ENCODE measurements around the gene WSB1.

Gene WSB1

GRCh38 chr17:27332485-27333409 lies 38.8 kb downstream of the WSB1 start:
- H3K9ac ChIP-seq (ENCODE audit: low read depth in 1 of 2, low read length in 2 of 2) = peak overlapping the region; percentile 81 to 90
- no peaks in the 10 kb centered on the region for H3K36me3 ChIP-seq (ENCODE audit: control insufficient read depth in 2 of 2, insufficient read depth in 2 of 2, low read length in 2 of 2)
- peak overlapping the region; percentile 91 for H3K27ac ChIP-seq (ENCODE audit: low read depth in 2 of 2, low read length in 2 of 2)
- no peaks in the 10 kb centered on the region for H3K27me3 ChIP-seq (ENCODE audit: control insufficient read depth in 2 of 2, insufficient read depth in 2 of 2, low read length in 2 of 2)
- H3K4me1 ChIP-seq (ENCODE audit: control insufficient read depth in 2 of 2, insufficient read depth in 2 of 2, low read length in 2 of 2) = peaks cover 8 to 9% of the 10 kb centered on the region in 2 donors
- H3K4me3 ChIP-seq (ENCODE audit: low read length in 2 of 2) = peak overlapping the region; percentile 76 to 80
- no peaks in the 10 kb centered on the region for H3K9me3 ChIP-seq (ENCODE audit: control insufficient read depth in 2 of 2, low read length in 2 of 2)

- no peaks in the 10 kb centered on the region for H3K9me3 ChIP-seq (ENCODE audit: control insufficient read depth in 2 of 2, low read length in 2 of 2)
- H3K9ac ChIP-seq (ENCODE audit: low read depth in 1 of 2, low read length in 2 of 2) = peak overlapping the region; percentile 81 to 90
- peak overlapping the region; percentile 91 for H3K27ac ChIP-seq (ENCODE audit: low read depth in 2 of 2, low read length in 2 of 2)
- H3K4me3 ChIP-seq (ENCODE audit: low read length in 2 of 2) = peak overlapping the region; percentile 76 to 80
- H3K36me3 ChIP-seq (ENCODE audit: control insufficient read depth in 2 of 2, insufficient read depth in 2 of 2, low read length in 2 of 2) = no peaks in the 10 kb centered on the region
- no peaks in the 10 kb centered on the region for H3K27me3 ChIP-seq (ENCODE audit: control insufficient read depth in 2 of 2, insufficient read depth in 2 of 2, low read length in 2 of 2)
- H3K4me1 ChIP-seq (ENCODE audit: control insufficient read depth in 2 of 2, insufficient read depth in 2 of 2, low read length in 2 of 2) = peaks cover 8 to 9% of the 10 kb centered on the region in 2 donors
These were observed 39.6 kb downstream of the WSB1 start for GRCh38 chr17:27333410-27333980.

- Histone ChIP-seq H3K27ac (ENCODE audit: low read depth in 2 of 2, low read length in 2 of 2) (no peak overlapping the region), H3K27me3 (ENCODE audit: control insufficient read depth in 2 of 2, insufficient read depth in 2 of 2, low read length in 2 of 2) (no peaks in the 10 kb centered on the region), H3K4me1 (ENCODE audit: control insufficient read depth in 2 of 2, insufficient read depth in 2 of 2, low read length in 2 of 2) (peaks cover 8 to 9% of the 10 kb centered on the region in 2 donors), H3K9me3 (ENCODE audit: control insufficient read depth in 2 of 2, low read length in 2 of 2) (no peaks in the 10 kb centered on the region), H3K4me3 (ENCODE audit: low read length in 2 of 2) (no peak overlapping the region), H3K9ac (ENCODE audit: low read depth in 1 of 2, low read length in 2 of 2) (no peak overlapping the region), H3K36me3 (ENCODE audit: control insufficient read depth in 2 of 2, insufficient read depth in 2 of 2, low read length in 2 of 2) (no peaks in the 10 kb centered on the region)
These were observed 42.3 kb downstream of the WSB1 start for GRCh38 chr17:27336184-27336583.

GRCh38 chr17:27338536-27338985 lies 44.6 kb downstream of the WSB1 start:
- H3K27me3 ChIP-seq (ENCODE audit: control insufficient read depth in 2 of 2, insufficient read depth in 2 of 2, low read length in 2 of 2) = no peaks in the 10 kb centered on the region
- H3K36me3 ChIP-seq (ENCODE audit: control insufficient read depth in 2 of 2, insufficient read depth in 2 of 2, low read length in 2 of 2) = no peaks in the 10 kb centered on the region
- no peaks in the 10 kb centered on the region for H3K9me3 ChIP-seq (ENCODE audit: control insufficient read depth in 2 of 2, low read length in 2 of 2)
- H3K4me3 ChIP-seq (ENCODE audit: low read length in 2 of 2) = no peak overlapping the region
- H3K4me1 ChIP-seq (ENCODE audit: control insufficient read depth in 2 of 2, insufficient read depth in 2 of 2, low read length in 2 of 2) = no peaks in the 10 kb centered on the region
- no peak overlapping the region for H3K27ac ChIP-seq (ENCODE audit: low read depth in 2 of 2, low read length in 2 of 2)
- H3K9ac ChIP-seq (ENCODE audit: low read depth in 1 of 2, low read length in 2 of 2) = no peak overlapping the region

- Histone ChIP-seq H3K27me3 (ENCODE audit: control insufficient read depth in 2 of 2, insufficient read depth in 2 of 2, low read length in 2 of 2) (no peaks in the 10 kb centered on the region), H3K36me3 (ENCODE audit: control insufficient read depth in 2 of 2, insufficient read depth in 2 of 2, low read length in 2 of 2) (no peaks in the 10 kb centered on the region), H3K4me3 (ENCODE audit: low read length in 2 of 2) (no peak overlapping the region), H3K9ac (ENCODE audit: low read depth in 1 of 2, low read length in 2 of 2) (no peak overlapping the region), H3K27ac (ENCODE audit: low read depth in 2 of 2, low read length in 2 of 2) (no peak overlapping the region), H3K4me1 (ENCODE audit: control insufficient read depth in 2 of 2, insufficient read depth in 2 of 2, low read length in 2 of 2) (peaks cover 0 to 3% of the 10 kb centered on the region in 2 donors), H3K9me3 (ENCODE audit: control insufficient read depth in 2 of 2, low read length in 2 of 2) (no peaks in the 10 kb centered on the region)
These were observed 45.4 kb downstream of the WSB1 start for GRCh38 chr17:27339198-27339835.

GRCh38 chr17:27339836-27340550 lies 46.1 kb downstream of the WSB1 start:
- H3K4me3 ChIP-seq (ENCODE audit: low read length in 2 of 2) = no peak overlapping the region
- no peaks in the 10 kb centered on the region for H3K9me3 ChIP-seq (ENCODE audit: control insufficient read depth in 2 of 2, low read length in 2 of 2)
- H3K9ac ChIP-seq (ENCODE audit: low read depth in 1 of 2, low read length in 2 of 2) = no peak overlapping the region
- H3K36me3 ChIP-seq (ENCODE audit: control insufficient read depth in 2 of 2, insufficient read depth in 2 of 2, low read length in 2 of 2) = no peaks in the 10 kb centered on the region
- peaks cover 0 to 3% of the 10 kb centered on the region in 2 donors for H3K4me1 ChIP-seq (ENCODE audit: control insufficient read depth in 2 of 2, insufficient read depth in 2 of 2, low read length in 2 of 2)
- no peaks in the 10 kb centered on the region for H3K27me3 ChIP-seq (ENCODE audit: control insufficient read depth in 2 of 2, insufficient read depth in 2 of 2, low read length in 2 of 2)
- no peak overlapping the region for H3K27ac ChIP-seq (ENCODE audit: low read depth in 2 of 2, low read length in 2 of 2)

- Histone ChIP-seq H3K4me1 (ENCODE audit: control insufficient read depth in 2 of 2, insufficient read depth in 2 of 2, low read length in 2 of 2) (peaks cover 0 to 3% of the 10 kb centered on the region in 2 donors), H3K9ac (ENCODE audit: low read depth in 1 of 2, low read length in 2 of 2) (no peak overlapping the region), H3K9me3 (ENCODE audit: control insufficient read depth in 2 of 2, low read length in 2 of 2) (no peaks in the 10 kb centered on the region), H3K27ac (ENCODE audit: low read depth in 2 of 2, low read length in 2 of 2) (no peak overlapping the region), H3K4me3 (ENCODE audit: low read length in 2 of 2) (no peak overlapping the region), H3K36me3 (ENCODE audit: control insufficient read depth in 2 of 2, insufficient read depth in 2 of 2, low read length in 2 of 2) (no peaks in the 10 kb centered on the region), H3K27me3 (ENCODE audit: control insufficient read depth in 2 of 2, insufficient read depth in 2 of 2, low read length in 2 of 2) (no peaks in the 10 kb centered on the region)
These were observed 46.7 kb downstream of the WSB1 start for GRCh38 chr17:27340575-27340974.

- no peak overlapping the region for H3K9ac ChIP-seq (ENCODE audit: low read depth in 1 of 2, low read length in 2 of 2)
- no peaks in the 10 kb centered on the region for H3K27me3 ChIP-seq (ENCODE audit: control insufficient read depth in 2 of 2, insufficient read depth in 2 of 2, low read length in 2 of 2)
- H3K27ac ChIP-seq (ENCODE audit: low read depth in 2 of 2, low read length in 2 of 2) = no peak overlapping the region
- H3K4me3 ChIP-seq (ENCODE audit: low read length in 2 of 2) = no peak overlapping the region
- peaks cover 0 to 3% of the 10 kb centered on the region in 2 donors for H3K4me1 ChIP-seq (ENCODE audit: control insufficient read depth in 2 of 2, insufficient read depth in 2 of 2, low read length in 2 of 2)
- no peaks in the 10 kb centered on the region for H3K36me3 ChIP-seq (ENCODE audit: control insufficient read depth in 2 of 2, insufficient read depth in 2 of 2, low read length in 2 of 2)
- no peaks in the 10 kb centered on the region for H3K9me3 ChIP-seq (ENCODE audit: control insufficient read depth in 2 of 2, low read length in 2 of 2)
These were observed 47.1 kb downstream of the WSB1 start for GRCh38 chr17:27341041-27341471.

GRCh38 chr17:27342059-27342458 lies 48.1 kb downstream of the WSB1 start:
- H3K9me3 ChIP-seq (ENCODE audit: control insufficient read depth in 2 of 2, low read length in 2 of 2) = no peaks in the 10 kb centered on the region
- H3K4me3 ChIP-seq (ENCODE audit: low read length in 2 of 2) = no peak overlapping the region
- no peaks in the 10 kb centered on the region for H3K36me3 ChIP-seq (ENCODE audit: control insufficient read depth in 2 of 2, insufficient read depth in 2 of 2, low read length in 2 of 2)
- H3K9ac ChIP-seq (ENCODE audit: low read depth in 1 of 2, low read length in 2 of 2) = no peak overlapping the region
- peaks cover 0 to 3% of the 10 kb centered on the region in 2 donors for H3K4me1 ChIP-seq (ENCODE audit: control insufficient read depth in 2 of 2, insufficient read depth in 2 of 2, low read length in 2 of 2)
- no peaks in the 10 kb centered on the region for H3K27me3 ChIP-seq (ENCODE audit: control insufficient read depth in 2 of 2, insufficient read depth in 2 of 2, low read length in 2 of 2)
- no peak overlapping the region for H3K27ac ChIP-seq (ENCODE audit: low read depth in 2 of 2, low read length in 2 of 2)

Data from mucosa of rectum (tissue), 2 donors.